ENCODE results near the gene DCHS2. TPM values are rescaled to one million over a fixed set of nuclear protein-coding genes. Genes with fewer than 3 reads are reported as not detected.

DCHS2 gene
- total RNA-seq, 4 donors from 2014 or later: under 0.01 TPM; not detected in 3

DNA sequence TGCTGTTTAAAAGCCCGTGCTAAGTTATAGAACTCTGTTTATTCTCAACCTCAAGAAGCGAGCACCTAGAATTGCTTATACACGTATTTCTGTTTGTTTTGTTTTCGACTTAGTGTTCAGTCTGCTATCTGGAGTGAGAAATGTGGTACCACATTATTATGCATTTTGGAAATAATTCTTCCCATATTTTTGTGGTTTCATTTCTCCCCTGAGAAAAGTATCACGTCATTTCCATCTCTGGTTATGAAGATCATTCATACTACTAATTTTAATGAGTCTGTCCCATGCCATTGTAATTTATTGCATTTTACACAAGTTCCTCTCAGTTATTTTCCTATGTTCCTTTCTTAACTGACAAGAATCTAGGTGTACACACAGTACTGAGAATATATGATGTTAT, 186.0 kb downstream of the DCHS2 start:
- H3K27ac ChIP-seq: no peak overlapping the region
- H3K9me3 ChIP-seq: no peaks in the 10 kb centered on the region
- TF ChIP-seq POLR2A (IDR thresholded peaks at IDR 0.05) (no peak), EP300 (IDR thresholded peaks at IDR 0.05) (no peak)
- TF ChIP-seq, protein P1, sequence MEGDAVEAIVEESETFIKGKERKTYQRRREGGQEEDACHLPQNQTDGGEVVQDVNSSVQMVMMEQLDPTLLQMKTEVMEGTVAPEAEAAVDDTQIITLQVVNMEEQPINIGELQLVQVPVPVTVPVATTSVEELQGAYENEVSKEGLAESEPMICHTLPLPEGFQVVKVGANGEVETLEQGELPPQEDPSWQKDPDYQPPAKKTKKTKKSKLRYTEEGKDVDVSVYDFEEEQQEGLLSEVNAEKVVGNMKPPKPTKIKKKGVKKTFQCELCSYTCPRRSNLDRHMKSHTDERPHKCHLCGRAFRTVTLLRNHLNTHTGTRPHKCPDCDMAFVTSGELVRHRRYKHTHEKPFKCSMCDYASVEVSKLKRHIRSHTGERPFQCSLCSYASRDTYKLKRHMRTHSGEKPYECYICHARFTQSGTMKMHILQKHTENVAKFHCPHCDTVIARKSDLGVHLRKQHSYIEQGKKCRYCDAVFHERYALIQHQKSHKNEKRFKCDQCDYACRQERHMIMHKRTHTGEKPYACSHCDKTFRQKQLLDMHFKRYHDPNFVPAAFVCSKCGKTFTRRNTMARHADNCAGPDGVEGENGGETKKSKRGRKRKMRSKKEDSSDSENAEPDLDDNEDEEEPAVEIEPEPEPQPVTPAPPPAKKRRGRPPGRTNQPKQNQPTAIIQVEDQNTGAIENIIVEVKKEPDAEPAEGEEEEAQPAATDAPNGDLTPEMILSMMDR (IDR thresholded peaks at IDR 0.05): no peak
- 52% methylated on average over 5 of the region's 5 CpGs for WGBS, 2 donors
- H3K4me1 ChIP-seq: peaks cover 0 to 3% (median 0%) of the 10 kb centered on the region in 4 donors
- H3K36me3 ChIP-seq: no peaks in the 10 kb centered on the region
- no peak overlapping the region for H3K4me3 ChIP-seq
- H3K27me3 ChIP-seq: no peaks in the 10 kb centered on the region
- DNase-seq (ENCODE audit: low spot score in 2 of 2): no peak

DNA sequence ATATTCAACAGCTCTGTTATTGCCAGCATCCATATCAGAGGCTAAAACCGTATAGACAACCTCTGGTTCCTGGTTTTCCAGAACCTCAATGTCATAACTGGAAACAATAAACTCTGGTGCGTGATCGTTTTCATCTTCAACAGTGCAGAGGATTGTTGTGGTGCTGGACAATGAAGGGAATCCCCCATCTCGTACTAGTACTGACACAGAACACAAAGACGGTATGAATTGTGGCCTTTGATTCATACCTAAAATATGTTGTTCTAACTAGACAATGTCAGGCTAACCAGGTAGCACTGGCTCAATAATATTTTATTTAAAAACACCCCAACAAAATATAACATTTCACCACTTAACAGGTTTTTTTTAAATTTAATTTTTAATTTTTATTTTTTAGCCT, 186.9 kb downstream of the DCHS2 start:
- 60% methylated on average over 5 of the region's 5 CpGs for WGBS, 2 donors
- no peaks in the 10 kb centered on the region for H3K27me3 ChIP-seq
- TF ChIP-seq POLR2A (IDR thresholded peaks at IDR 0.05): no peak
- no peak for TF ChIP-seq EP300 (IDR thresholded peaks at IDR 0.05)
- TF ChIP-seq, protein P1 (IDR thresholded peaks at IDR 0.05): no peak
- H3K4me3 ChIP-seq: no peak overlapping the region
- H3K9me3 ChIP-seq: no peaks in the 10 kb centered on the region
- peaks cover 0 to 3% (median 0%) of the 10 kb centered on the region in 4 donors for H3K4me1 ChIP-seq
- no peak overlapping the region for H3K27ac ChIP-seq
- H3K36me3 ChIP-seq: no peaks in the 10 kb centered on the region
- no peak for DNase-seq (ENCODE audit: low spot score in 2 of 2)

DNA sequence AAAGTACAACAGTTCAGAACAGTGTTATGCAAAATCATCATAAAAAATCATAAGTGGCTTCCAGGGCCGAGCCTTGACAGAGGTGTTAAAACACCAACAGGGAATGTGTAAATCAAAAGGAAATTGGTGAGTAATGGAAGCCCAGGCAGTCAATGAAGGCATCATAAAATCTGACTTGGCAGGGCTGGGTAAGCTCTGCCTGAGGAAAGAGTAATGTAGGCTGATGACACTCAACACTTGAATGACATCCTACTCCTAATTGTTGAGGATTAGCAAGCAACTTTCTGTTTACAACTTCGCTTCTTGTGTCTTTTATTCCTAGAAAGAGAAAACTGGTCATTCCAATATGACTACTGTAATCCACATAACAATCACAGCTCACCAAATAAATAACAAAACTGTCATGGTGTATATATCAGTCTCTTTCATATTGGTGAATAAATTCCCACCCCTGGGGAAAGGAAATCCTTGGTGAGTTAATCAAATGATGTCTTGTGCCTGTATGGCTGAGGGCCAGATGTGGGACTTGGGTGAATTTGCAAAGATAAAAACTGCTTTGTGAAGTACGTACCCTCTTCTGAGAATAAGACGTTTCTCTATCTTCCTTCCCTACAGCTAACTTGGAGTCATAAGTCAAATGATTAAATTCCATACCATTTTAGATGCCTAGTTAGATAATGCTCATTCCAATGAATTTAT, 196.8 kb downstream of the DCHS2 start:
- Histone ChIP-seq H3K27me3 (no peaks in the 10 kb centered on the region), H3K4me1 (no peaks in the 10 kb centered on the region), H3K9me3 (peaks cover 0 to 5% (median 0%) of the 10 kb centered on the region in 4 donors), H3K36me3 (no peaks in the 10 kb centered on the region), H3K4me3 (no peak overlapping the region), H3K27ac (no peak overlapping the region)
- WGBS, 2 donors: 50 to 64% methylated on average over 4 of the region's 4 CpGs
- no peak for DNase-seq (ENCODE audit: low spot score in 2 of 2)
- no peak for TF ChIP-seq EP300 (IDR thresholded peaks at IDR 0.05)
- TF ChIP-seq, protein P1 (IDR thresholded peaks at IDR 0.05): no peak
- no peak for TF ChIP-seq POLR2A (IDR thresholded peaks at IDR 0.05)

DNA sequence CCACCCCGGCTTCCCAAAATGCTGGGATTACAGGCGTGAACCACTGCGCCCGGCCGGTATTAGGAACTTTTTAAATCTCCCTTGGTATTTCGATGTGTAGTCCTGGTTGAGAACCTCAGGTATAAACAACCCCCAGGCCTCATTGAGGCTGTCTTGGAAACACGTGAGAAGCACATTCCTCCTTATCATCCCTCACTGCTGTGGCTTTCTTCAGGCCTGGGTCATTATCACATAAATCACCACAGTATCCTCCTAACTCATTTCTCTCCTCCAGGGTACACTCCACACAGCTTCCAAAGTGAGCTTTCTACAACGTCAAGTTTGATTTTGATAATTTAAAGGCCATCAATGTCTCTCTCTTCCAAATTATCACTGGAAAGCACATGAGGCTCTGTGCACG, 198.2 kb downstream of the DCHS2 start:
- no peak for TF ChIP-seq POLR2A (IDR thresholded peaks at IDR 0.05)
- TF ChIP-seq EP300 (IDR thresholded peaks at IDR 0.05): no peak
- TF ChIP-seq, protein P1 (IDR thresholded peaks at IDR 0.05): no peak
- Histone ChIP-seq H3K4me3 (no peak overlapping the region), H3K27ac (no peak overlapping the region), H3K9me3 (peaks cover 0 to 14% (median 0%) of the 10 kb centered on the region in 4 donors), H3K4me1 (no peaks in the 10 kb centered on the region), H3K27me3 (no peaks in the 10 kb centered on the region), H3K36me3 (no peaks in the 10 kb centered on the region)
- 88 to 96% methylated on average over 9 of the region's 9 CpGs for WGBS, 2 donors
- DNase-seq (ENCODE audit: low spot score in 2 of 2): no peak

DNA sequence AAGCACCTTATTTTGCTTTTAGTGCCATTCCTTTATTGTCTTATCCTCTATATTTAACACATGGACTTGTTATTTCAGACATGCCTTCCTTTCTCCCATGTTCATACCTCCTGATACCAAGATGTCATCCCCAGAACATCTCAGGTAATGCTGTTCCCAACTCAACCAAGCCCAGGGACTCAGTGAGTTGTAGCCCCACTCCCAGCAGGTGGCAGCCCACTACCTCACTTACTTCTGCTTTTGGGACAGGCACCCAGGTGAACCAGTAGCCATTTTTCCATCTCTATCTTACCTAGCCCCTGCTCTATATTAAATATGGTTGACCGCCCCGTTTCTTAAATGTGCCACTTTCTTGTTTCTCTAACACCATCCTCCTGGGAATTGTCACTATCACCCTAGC, 199.0 kb downstream of the DCHS2 start:
- Histone ChIP-seq H3K9me3 (peaks cover 0 to 14% (median 0%) of the 10 kb centered on the region in 4 donors), H3K4me3 (no peak overlapping the region), H3K36me3 (no peaks in the 10 kb centered on the region), H3K4me1 (no peaks in the 10 kb centered on the region), H3K27me3 (no peaks in the 10 kb centered on the region), H3K27ac (no peak overlapping the region)
- no peak for DNase-seq (ENCODE audit: low spot score in 2 of 2)
- WGBS, 2 donors: 93 to 98% methylated on average over 2 of the region's 2 CpGs
- TF ChIP-seq EP300 (IDR thresholded peaks at IDR 0.05) (no peak), POLR2A (IDR thresholded peaks at IDR 0.05) (no peak)
- TF ChIP-seq, protein P1 (IDR thresholded peaks at IDR 0.05): no peak

Data from tibial nerve (tissue), 4 donors.